H1 (cell line): ENCODE results near the gene NEMF. TPM values are rescaled to one million over a fixed set of nuclear protein-coding genes. Genes with fewer than 3 reads are reported as not detected.

ENCODE experiments used
- CTCF ChIA-PET: fragments of 300-600 bp; sonication (Branson Sonifier 250); formaldehyde crosslinking; loops from one replicate; lab custom pipeline; 2021; ENCODE audit not compliant: partially characterized antibody; lab: Charles Lee
- POLR2A ChIA-PET: fragments of 300-600 bp; sonication (Branson Sonifier 250); formaldehyde crosslinking; loops from one replicate; lab custom pipeline; 2021; ENCODE audit warnings: inconsistent platforms; ENCODE audit not compliant: partially characterized antibody; lab: Charles Lee
- DNase-seq, 2 experiments: peaks; one replicate each; pipeline versions ENCODE4 v3.0.0 to v3.0.0-alpha.2; 2010 to 2022; ENCODE audit warnings: low spot score in 2 of 2, low read depth in 1 of 2, mixed read lengths in 1 of 2
- FAIRE-seq: peaks from 2 replicates; lab custom pipeline; 2011; peaks lifted over from hg19 to GRCh38; lab: Jason Lieb, UNC
- H2AFZ ChIP-seq: 2 replicates; pipeline ENCODE4 v1.8.1; 2012; ENCODE audit warnings: low read length, inconsistent platforms
- H2AK5ac ChIP-seq: 2 replicates; pipeline ENCODE4 v1.6.1; 2013; ENCODE audit warnings: low read depth, low read length
- H2BK120ac ChIP-seq: replicated peaks from 2 replicates; pipeline ENCODE3; 2013; ENCODE audit warnings: low read depth, low read length, inconsistent platforms
- H2BK12ac ChIP-seq: 2 replicates; pipeline ENCODE4 v1.6.1; 2013; ENCODE audit warnings: low read depth, low read length
- H2BK15ac ChIP-seq: 2 replicates; pipeline ENCODE4 v1.6.1; 2013; ENCODE audit warnings: low read length
- H2BK20ac ChIP-seq: 2 replicates; pipeline ENCODE4 v1.6.1; 2013; ENCODE audit warnings: low read length
- H2BK5ac ChIP-seq: 2 replicates; pipeline ENCODE4 v1.6.1; 2013; ENCODE audit warnings: low read depth, low read length
- H3K14ac ChIP-seq: 2 replicates; pipeline ENCODE4 v1.6.1; 2013; ENCODE audit warnings: inconsistent platforms; ENCODE audit not compliant: insufficient read length
- H3K18ac ChIP-seq: 2 replicates; pipeline ENCODE4 v1.6.1; 2013; ENCODE audit warnings: low read length; ENCODE audit errors: extremely low read depth
- H3K23ac ChIP-seq: 2 replicates; pipeline ENCODE4 v1.6.1; 2013; ENCODE audit warnings: inconsistent platforms; ENCODE audit not compliant: insufficient read length
- H3K23me2 ChIP-seq: 2 replicates; pipeline ENCODE4 v1.6.1; 2013; ENCODE audit warnings: low read depth, low read length
- H3K27ac ChIP-seq: 2 replicates; pipeline ENCODE4 v1.6.1; 2011; ENCODE audit warnings: low read depth, low read length, inconsistent platforms
- H3K27me3 ChIP-seq, 4 experiments: replicated peaks in 1 of 4; 1 replicate in 1 of 4; 2 replicates in 3 of 4; pipeline versions ENCODE4 v1.6.1 to v1.8.1; 2011 to 2013; ENCODE audit warnings: low read length in 3 of 4, mild to moderate bottlenecking in 3 of 4, inconsistent platforms in 2 of 4, mixed read lengths in 2 of 4, moderate library complexity in 1 of 4; ENCODE audit not compliant: control insufficient read depth in 3 of 4, insufficient read depth in 3 of 4; ENCODE audit errors: extremely low read depth in 1 of 4
- H3K36me3 ChIP-seq, 4 experiments: 2 replicates each; pipeline versions ENCODE4 v1.6.1 to v1.8.1; 2011 to 2013; ENCODE audit warnings: mild to moderate bottlenecking in 4 of 4, low read length in 3 of 4, moderate library complexity in 2 of 4, control low read depth in 1 of 4, inconsistent platforms in 1 of 4; ENCODE audit not compliant: insufficient read depth in 4 of 4, control insufficient read depth in 2 of 4
- H3K4ac ChIP-seq: replicated peaks from 2 replicates; pipeline ENCODE3; 2013; ENCODE audit warnings: low read length, low read depth, mixed read lengths, inconsistent platforms; ENCODE audit not compliant: insufficient read length
- H3K4me1 ChIP-seq, 4 experiments: replicated peaks in 1 of 4; 1 replicate in 1 of 4; 2 replicates in 3 of 4; pipeline versions ENCODE4 v1.6.1 to v1.8.1; 2011 to 2013; ENCODE audit warnings: low read length in 3 of 4, inconsistent platforms in 2 of 4, mixed read lengths in 1 of 4; ENCODE audit not compliant: insufficient read depth in 4 of 4, control insufficient read depth in 3 of 4
- H3K4me2 ChIP-seq, 2 experiments: 2 replicates each; pipeline versions ENCODE4 v1.6.1 to v1.8.1; 2011 to 2013; ENCODE audit warnings: low read depth in 2 of 2, low read length in 2 of 2, control low read depth in 1 of 2, inconsistent platforms in 1 of 2, mild to moderate bottlenecking in 1 of 2; ENCODE audit not compliant: insufficient read depth in 1 of 2
- H3K4me3 ChIP-seq, 4 experiments: fragments of 200-600, 300-600 bp in 1 of 4; sonication (generic), shearing (Covaris generic), sonication (Bioruptor Twin) in 1 of 4; 2 replicates each; pipeline versions ENCODE4 v1.5.1 to v1.8.1; 2011 to 2016; ENCODE audit warnings: low read length in 4 of 4, low read depth in 3 of 4, control low read depth in 2 of 4, inconsistent platforms in 2 of 4, mild to moderate bottlenecking in 2 of 4, mixed read lengths in 1 of 4, moderate library complexity in 1 of 4; ENCODE audit not compliant: insufficient read depth in 2 of 4; ENCODE audit errors: extremely low read depth in 1 of 4
- H3K56ac ChIP-seq: replicated peaks from 2 replicates; pipeline ENCODE3; 2013; ENCODE audit warnings: low read depth, mild to moderate bottlenecking, mixed read lengths, low read length, inconsistent platforms; ENCODE audit not compliant: insufficient read length
- H3K79me1 ChIP-seq: 2 replicates; pipeline ENCODE4 v1.6.1; 2013; ENCODE audit warnings: low read depth, low read length, control low read depth
- H3K79me2 ChIP-seq, 2 experiments: 2 replicates each; pipeline versions ENCODE4 v1.6.1 to v1.8.1; 2012 to 2013; ENCODE audit warnings: low read length in 2 of 2, mild to moderate bottlenecking in 2 of 2, inconsistent platforms in 1 of 2; ENCODE audit not compliant: insufficient read depth in 2 of 2, control insufficient read depth in 1 of 2
- H3K9ac ChIP-seq, 4 experiments: replicated peaks in 1 of 4; 1 replicate in 1 of 4; 2 replicates in 3 of 4; pipeline versions ENCODE4 v1.6.1 to v1.8.1; 2011 to 2013; ENCODE audit warnings: low read depth in 3 of 4, low read length in 3 of 4, control low read depth in 2 of 4, mild to moderate bottlenecking in 2 of 4, moderate library complexity in 2 of 4, inconsistent platforms in 1 of 4; ENCODE audit errors: extremely low read depth in 1 of 4
- H3K9me3 ChIP-seq, 2 experiments: 2 replicates each; pipeline versions ENCODE4 v1.6.1 to v1.8.1; 2012 to 2013; ENCODE audit warnings: mild to moderate bottlenecking in 2 of 2, moderate library complexity in 2 of 2, control low read depth in 1 of 2, inconsistent platforms in 1 of 2, low read depth in 1 of 2, low read length in 1 of 2, mixed read lengths in 1 of 2; ENCODE audit not compliant: insufficient read depth in 2 of 2
- H4K20me1 ChIP-seq, 2 experiments: replicated peaks in 1 of 2; 2 replicates each; pipeline versions ENCODE3 to v1.8.1; 2011 to 2013; ENCODE audit warnings: inconsistent platforms in 2 of 2, low read length in 2 of 2, mild to moderate bottlenecking in 1 of 2; ENCODE audit not compliant: insufficient read depth in 2 of 2, control insufficient read depth in 1 of 2
- H4K5ac ChIP-seq: 2 replicates; pipeline ENCODE4 v1.6.1; 2013; ENCODE audit warnings: low read length, low read depth, mixed read lengths, inconsistent platforms; ENCODE audit not compliant: insufficient read length
- H4K8ac ChIP-seq: 2 replicates; pipeline ENCODE4 v1.8.0; 2013; ENCODE audit warnings: mild to moderate bottlenecking, moderate library complexity, low read length, inconsistent platforms; ENCODE audit not compliant: insufficient read depth; ENCODE audit errors: extremely low read depth
- H4K91ac ChIP-seq: replicated peaks from 2 replicates; pipeline ENCODE3; 2013; ENCODE audit warnings: low read length, mixed read lengths, inconsistent platforms; ENCODE audit not compliant: insufficient read length
- CHD2 ChIP-seq: IDR thresholded peaks from 2 replicates; pipeline ENCODE4 v1.6.1; 2012; ENCODE audit warnings: low read length, improper control_type of control experiment
- EGR1 ChIP-seq: IDR thresholded peaks from 2 replicates; pipeline ENCODE4 v1.6.1; 2011; ENCODE audit warnings: low read depth, low read length, borderline replicate concordance
- GTF2F1 ChIP-seq: IDR thresholded peaks from 2 replicates; pipeline ENCODE4 v1.6.1; 2012; ENCODE audit warnings: low read depth, low read length, improper control_type of control experiment, borderline replicate concordance
- JUN ChIP-seq: IDR thresholded peaks from 2 replicates; pipeline ENCODE4 v1.6.1; 2011; ENCODE audit warnings: low read depth, mild to moderate bottlenecking, improper control_type of control experiment, low read length
- JUND ChIP-seq: IDR thresholded peaks from 2 replicates; pipeline ENCODE4 v1.6.1; 2011; ENCODE audit warnings: mild to moderate bottlenecking, improper control_type of control experiment, low read length
- KDM5A ChIP-seq: fragments of 200-600 bp; IDR thresholded peaks from 2 replicates; pipeline ENCODE4 v1.7.1; 2012; ENCODE audit warnings: mild to moderate bottlenecking, low read length, inconsistent platforms, mixed read lengths
- RNF2 ChIP-seq: fragments of 200-900, 300-1000 bp; sonication (generic); IDR thresholded peaks from 2 replicates; pipeline ENCODE4 v1.7.1; 2016; ENCODE audit warnings: borderline replicate concordance, low read depth, mild to moderate bottlenecking, antibody characterized with exemption, low read length; ENCODE audit not compliant: poor library complexity, severe bottlenecking; ENCODE audit errors: missing control alignments
- SIX5 ChIP-seq: IDR thresholded peaks from 2 replicates; pipeline ENCODE4 v1.6.1; 2011; ENCODE audit warnings: mild to moderate bottlenecking, low read depth, low read length
- SP2 ChIP-seq: IDR thresholded peaks from 2 replicates; pipeline ENCODE4 v1.6.1; 2012; ENCODE audit warnings: mild to moderate bottlenecking, low read length, inconsistent platforms
- YY1 ChIP-seq: IDR thresholded peaks from 2 replicates; pipeline ENCODE4 v1.6.1; 2011; ENCODE audit warnings: low read depth, mild to moderate bottlenecking, low read length
- polyA plus RNA-seq, 7 experiments: library from polyadenylated mRNA; depleted of rRNA in 3 of 7; stranded (reverse) in 5 of 7; unstranded in 2 of 7; fragments of >200 nt in 5 of 7; fragments of 200-250 nt in 2 of 7; gene quantifications; 1 replicate in 5 of 7; 2 replicates in 1 of 7; 4 replicates in 1 of 7; pipeline versions ENCODE4 v1.2.1 to v1.2.3, GENCODE V29; 2011 to 2013; ENCODE audit warnings: missing spikeins in 2 of 7, mixed read lengths in 2 of 7
- total RNA-seq: library from RNA; stranded (reverse); fragmentation: NEBNext Ultra II Directional; extraction: Animal tissue kit (Norgen Biotek cat#: 25700); gene quantifications from 2 replicates; pipeline ENCODE4 v1.2.1, GENCODE V29; 2021

The NEMF gene
- total and polyA plus RNA-seq, 2 of the 8 experiments (the other 6 are each of a cell fraction or from before 2014, with no cell fraction given), result 8.3 to 45.5 TPM

DNA sequence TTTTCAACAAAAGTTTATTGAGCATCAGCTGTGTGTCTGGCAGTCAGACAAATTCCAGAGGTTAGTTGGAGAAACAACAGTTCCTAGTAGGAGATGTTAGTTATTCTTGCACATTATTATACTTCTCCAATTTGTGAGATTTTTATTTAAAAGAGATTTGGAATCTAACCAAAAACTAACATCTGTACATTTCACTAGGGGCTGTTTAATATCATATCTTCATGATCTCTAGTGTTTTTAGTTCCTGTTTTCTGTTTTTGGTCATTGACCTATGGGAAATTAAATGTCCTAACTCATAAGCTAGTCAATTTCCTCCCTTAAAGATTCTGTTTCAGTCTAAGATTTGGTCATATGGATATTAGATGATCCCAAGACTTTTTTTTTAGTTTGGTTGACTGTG, 118.8 kb downstream of the NEMF start:
- no peak overlapping the region for H2BK5ac ChIP-seq
- POLR2A ChIA-PET, result no interaction called here

More for the DNA sequence above, 118.8 kb downstream of the NEMF start:
- Histone ChIP-seq H3K79me1 (no peaks in the 10 kb centered on the region; the same call in 1 of the 2 replicates), H2BK12ac (no peak overlapping the region), H3K56ac (no peak overlapping the region), H2AFZ (no peak overlapping the region), H4K8ac (no peak overlapping the region), H2BK20ac (no peak overlapping the region), H3K9ac (no peak overlapping the region), H3K4me2 (no peak overlapping the region), H4K20me1 (no peaks in the 10 kb centered on the region), H3K23me2 (no peaks in the 10 kb centered on the region), H3K23ac (no peak overlapping the region), H3K4me3 (no peak overlapping the region), H3K27me3 (no peaks in the 10 kb centered on the region), H3K36me3 (no peaks in the 10 kb centered on the region), H3K79me2 (no peaks in the 10 kb centered on the region), H4K91ac (no peak overlapping the region), H2BK120ac (no peak overlapping the region), H2BK15ac (no peak overlapping the region), H3K4me1 (no peaks in the 10 kb centered on the region), H3K18ac (no peak overlapping the region), H3K14ac (no peak overlapping the region), H3K4ac (no peak overlapping the region), H3K27ac (no peak overlapping the region), H3K9me3 (no peaks in the 10 kb centered on the region), H4K5ac (no peak overlapping the region), H2AK5ac (no peak overlapping the region)
- TF ChIP-seq CHD2 (no peak), JUN (no peak), GTF2F1 (no peak), KDM5A (no peak), JUND (no peak), SIX5 (no peak), RNF2 (no peak), SP2 (no peak), EGR1 (no peak), YY1 (no peak)
- DNase-seq, result no peak
- FAIRE-seq, result no peak
- CTCF ChIA-PET, result no interaction called here
